ENCODE data around the gene TRPM3.

- TF ChIP-seq CTCF (IDR thresholded peaks at IDR 0.05) (no peak), EZH2 (IDR thresholded peaks at IDR 0.05; ENCODE audit: borderline replicate concordance, insufficient read depth, low read depth, low read length, poor library complexity, severe bottlenecking) (no peak)
Measured at GRCh38 chr9:70959366-70959765, 162.1 kb downstream of the TRPM3 start.
